ENCODE measurements around the gene PNPLA7. TPM values are rescaled to one million over a fixed set of nuclear protein-coding genes. Genes with fewer than 3 reads are reported as not detected.

Gene PNPLA7
- total and polyA plus RNA-seq, 2 of the 8 experiments (the other 6 are each of a cell fraction or from before 2014, with no cell fraction given): 0.35 to 0.47 TPM

DNA sequence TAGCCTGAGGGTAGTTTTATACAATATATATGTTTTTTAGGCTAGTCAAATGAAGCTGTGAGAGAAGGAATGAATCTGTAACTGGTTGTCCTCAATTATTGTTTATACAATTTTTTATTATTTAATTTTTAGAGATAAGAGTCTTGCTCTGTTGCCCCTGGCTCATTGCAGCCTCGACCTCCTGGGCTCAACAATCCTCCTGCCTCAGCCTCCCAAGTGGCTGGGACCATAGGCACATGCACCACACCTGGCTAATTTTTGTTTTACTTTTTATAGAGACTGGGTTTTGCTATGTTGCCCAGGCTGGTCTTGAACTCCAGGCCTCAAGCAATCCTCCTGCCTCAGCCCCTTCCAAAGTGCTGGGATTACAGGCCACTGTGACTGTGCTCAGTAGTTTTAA, 4.1 kb upstream of the PNPLA7 start:
- H3K27me3 ChIP-seq (replicated peaks in 1 of 4; ENCODE audit: control insufficient read depth in 3 of 4, extremely low read depth in 1 of 4, insufficient read depth in 3 of 4, low read length in 3 of 4): no peaks in the 10 kb centered on the region
- DNase-seq (ENCODE audit: low read depth in 1 of 2, low spot score in 2 of 2) (no peak), FAIRE-seq (no peak)
- 79% methylated on average over 1 of the region's 1 CpG; no CpG with 5 or more reads in 1 of the 2 experiments for WGBS, 2 experiments (ENCODE audit: extremely low coverage in 1 of 2, insufficient coverage in 1 of 2, insufficient read length in 1 of 2, insufficient replicate concordance in 2 of 2, low coverage in 1 of 2, low lambda C conversion rate in 2 of 2, missing lambda C conversion rate in 1 of 2)
- H3K56ac ChIP-seq (replicated peaks; ENCODE audit: insufficient read length, low read depth, low read length): no peak overlapping the region
- peaks cover 4 to 8% of the 10 kb centered on the region in 2 experiments for H4K20me1 ChIP-seq (replicated peaks in 1 of 2; ENCODE audit: control insufficient read depth in 1 of 2, insufficient read depth in 2 of 2, low read length in 2 of 2)
- H2BK15ac ChIP-seq (ENCODE audit: low read length): no peak overlapping the region
- no peak overlapping the region for H4K5ac ChIP-seq (ENCODE audit: insufficient read length, low read depth, low read length)
- H3K4me1 ChIP-seq (replicated peaks in 1 of 4; ENCODE audit: control insufficient read depth in 3 of 4, insufficient read depth in 4 of 4, low read length in 3 of 4): peaks cover 0 to 7% (median 1%) of the 10 kb centered on the region in 4 experiments; a peak in 3 of 7 replicates
- no peak overlapping the region for H2AK5ac ChIP-seq (ENCODE audit: low read depth, low read length)
- H4K91ac ChIP-seq (replicated peaks; ENCODE audit: insufficient read length, low read length): no peak overlapping the region
- H2AFZ ChIP-seq (ENCODE audit: low read length): no peak overlapping the region
- H3K4me3 ChIP-seq (ENCODE audit: extremely low read depth in 1 of 4, insufficient read depth in 2 of 4, low read depth in 3 of 4, low read length in 4 of 4): no peak overlapping the region
- H2BK12ac ChIP-seq (ENCODE audit: low read depth, low read length): no peak overlapping the region
- no peak overlapping the region for H3K23ac ChIP-seq (ENCODE audit: insufficient read length)
- H3K9ac ChIP-seq (replicated peaks in 1 of 4; ENCODE audit: extremely low read depth in 1 of 4, low read depth in 3 of 4, low read length in 3 of 4): no peak overlapping the region
- no peak overlapping the region for H4K8ac ChIP-seq (ENCODE audit: extremely low read depth, insufficient read depth, low read length)
- no peak overlapping the region for H3K4ac ChIP-seq (replicated peaks; ENCODE audit: insufficient read length, low read depth, low read length)
- H2BK20ac ChIP-seq (ENCODE audit: low read length): no peak overlapping the region
- no peak overlapping the region for H3K4me2 ChIP-seq (ENCODE audit: insufficient read depth in 1 of 2, low read depth in 2 of 2, low read length in 2 of 2)
- H3K79me2 ChIP-seq (ENCODE audit: control insufficient read depth in 1 of 2, insufficient read depth in 2 of 2, low read length in 2 of 2): no peaks in the 10 kb centered on the region
- H2BK5ac ChIP-seq (ENCODE audit: low read depth, low read length): no peak overlapping the region
- no peak overlapping the region for H3K18ac ChIP-seq (ENCODE audit: extremely low read depth, low read length)
- peaks cover 5% of the 10 kb centered on the region; the same call in 1 of the 2 replicates for H3K79me1 ChIP-seq (ENCODE audit: low read depth, low read length)
- H3K36me3 ChIP-seq (ENCODE audit: control insufficient read depth in 2 of 4, insufficient read depth in 4 of 4, low read length in 3 of 4): peaks cover 7 to 28% (median 11%) of the 10 kb centered on the region in 4 experiments; a peak in 6 of 8 replicates
- no peak overlapping the region for H2BK120ac ChIP-seq (replicated peaks; ENCODE audit: low read depth, low read length)
- no peaks in the 10 kb centered on the region for H3K9me3 ChIP-seq (ENCODE audit: insufficient read depth in 2 of 2, low read depth in 1 of 2, low read length in 1 of 2)
- no peak overlapping the region for H3K27ac ChIP-seq (ENCODE audit: low read depth, low read length)
- H3K14ac ChIP-seq (ENCODE audit: insufficient read length): no peak overlapping the region
- H3K23me2 ChIP-seq (ENCODE audit: low read depth, low read length): peaks cover 7% of the 10 kb centered on the region; the same call in 1 of the 2 replicates
- CTCF ChIA-PET (ENCODE audit: partially characterized antibody): interaction anchor here (0.6 kb wide), 3 partner anchors 95 to 494 kb away, joined by 3 to 6 read pairs (median 4); no protein-coding TSS in a partner anchor
- POLR2A ChIA-PET (ENCODE audit: partially characterized antibody): interaction anchor here (1.4 to 2.8 kb wide), 3 partner anchors 19 to 24 kb away, joined by 4 to 16 read pairs (median 14); partner anchors contain the start of gene DPH7
- TF ChIP-seq KDM4A (IDR thresholded peaks at IDR 0.05; ENCODE audit: low read depth, low read length, severe bottlenecking) (no peak), RFX5 (IDR thresholded peaks at IDR 0.05; ENCODE audit: borderline replicate concordance, low read depth, low read length) (no peak), RNF2 (IDR thresholded peaks at IDR 0.05; ENCODE audit: borderline replicate concordance, low read depth, low read length, missing control alignments, poor library complexity, severe bottlenecking) (no peak), TBP (IDR thresholded peaks at IDR 0.05; ENCODE audit: low read depth, low read length) (no peak), KDM1A (IDR thresholded peaks at IDR 0.05; ENCODE audit: borderline replicate concordance, low read length) (no peak), KDM5A (IDR thresholded peaks at IDR 0.05; ENCODE audit: low read length) (no peak), BCL11A (IDR thresholded peaks at IDR 0.05; ENCODE audit: low read depth in 2 of 2, low read length in 2 of 2) (no peak), ASH2L (IDR thresholded peaks at IDR 0.05; ENCODE audit: low read length) (no peak), TEAD4 (IDR thresholded peaks at IDR 0.05; ENCODE audit: low read depth, low read length) (no peak), GABPA (IDR thresholded peaks at IDR 0.05; ENCODE audit: borderline replicate concordance, insufficient read depth, low read length) (no peak), RAD21 (IDR thresholded peaks at IDR 0.05 in 1 of 2, conservative IDR thresholded peaks at IDR 0.05 in 1 of 2; ENCODE audit: low read depth in 2 of 2, low read length in 2 of 2) (no peak), BACH1 (IDR thresholded peaks at IDR 0.05; ENCODE audit: low read length) (no peak)
- TF ChIP-seq, protein P1, sequence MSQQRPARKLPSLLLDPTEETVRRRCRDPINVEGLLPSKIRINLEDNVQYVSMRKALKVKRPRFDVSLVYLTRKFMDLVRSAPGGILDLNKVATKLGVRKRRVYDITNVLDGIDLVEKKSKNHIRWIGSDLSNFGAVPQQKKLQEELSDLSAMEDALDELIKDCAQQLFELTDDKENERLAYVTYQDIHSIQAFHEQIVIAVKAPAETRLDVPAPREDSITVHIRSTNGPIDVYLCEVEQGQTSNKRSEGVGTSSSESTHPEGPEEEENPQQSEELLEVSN (IDR thresholded peaks at IDR 0.05): no peak

All from H1 (cell line).